Peyer's patch (tissue), 4 donors: ENCODE measurements around the gene POLR1C.
"Not testable (repeated sequence)": the region's sequence is repeated elsewhere in the genome, so short reads cannot be mapped to it uniquely, and the experiment has no call there.

ENCODE experiments used
- POLR2A ChIP-seq, 2 donors: fragments of 450-650 bp; IDR thresholded peaks; one replicate each; pipeline ENCODE4 v1.5.1; 2017; ENCODE audit warnings: antibody characterized with exemption in 2 of 2, mild to moderate bottlenecking in 2 of 2, moderate library complexity in 2 of 2
- TF ChIP-seq, protein P1 (sequence below), 6 experiments: fragments of 450-650 bp in 4 of 6; fragments of 200-600 bp in 2 of 6; sonication (generic) in 1 of 6; IDR thresholded peaks; one replicate each; pipeline ENCODE4 v1.5.1; 2017 to 2019; ENCODE audit warnings: antibody characterized with exemption in 6 of 6, mild to moderate bottlenecking in 3 of 6, moderate library complexity in 1 of 6

- TF ChIP-seq, protein P1, sequence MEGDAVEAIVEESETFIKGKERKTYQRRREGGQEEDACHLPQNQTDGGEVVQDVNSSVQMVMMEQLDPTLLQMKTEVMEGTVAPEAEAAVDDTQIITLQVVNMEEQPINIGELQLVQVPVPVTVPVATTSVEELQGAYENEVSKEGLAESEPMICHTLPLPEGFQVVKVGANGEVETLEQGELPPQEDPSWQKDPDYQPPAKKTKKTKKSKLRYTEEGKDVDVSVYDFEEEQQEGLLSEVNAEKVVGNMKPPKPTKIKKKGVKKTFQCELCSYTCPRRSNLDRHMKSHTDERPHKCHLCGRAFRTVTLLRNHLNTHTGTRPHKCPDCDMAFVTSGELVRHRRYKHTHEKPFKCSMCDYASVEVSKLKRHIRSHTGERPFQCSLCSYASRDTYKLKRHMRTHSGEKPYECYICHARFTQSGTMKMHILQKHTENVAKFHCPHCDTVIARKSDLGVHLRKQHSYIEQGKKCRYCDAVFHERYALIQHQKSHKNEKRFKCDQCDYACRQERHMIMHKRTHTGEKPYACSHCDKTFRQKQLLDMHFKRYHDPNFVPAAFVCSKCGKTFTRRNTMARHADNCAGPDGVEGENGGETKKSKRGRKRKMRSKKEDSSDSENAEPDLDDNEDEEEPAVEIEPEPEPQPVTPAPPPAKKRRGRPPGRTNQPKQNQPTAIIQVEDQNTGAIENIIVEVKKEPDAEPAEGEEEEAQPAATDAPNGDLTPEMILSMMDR (IDR thresholded peaks at IDR 0.05) = not testable (repeated sequence)
- not testable (repeated sequence) for TF ChIP-seq POLR2A (IDR thresholded peaks at IDR 0.05)
These were observed 40.7 kb downstream of the POLR1C start for GRCh38 chr6:43557620-43558019.
